Loucy (cell line): ENCODE measurements around the gene TENM3.

Source experiments
- EZH2phosphoT487 ChIP-seq: fragments of 200-600 bp; IDR thresholded peaks from 2 replicates; pipeline ENCODE4 v1.6.1; 2018; ENCODE audit warnings: antibody characterized with exemption, mild to moderate bottlenecking, moderate library complexity, borderline replicate concordance
- TF ChIP-seq, protein P1 (sequence below): fragments of 200-600 bp; sonication (generic); conservative IDR thresholded peaks from 2 replicates; pipeline ENCODE4 v1.5.1; 2014; ENCODE audit warnings: mild to moderate bottlenecking, antibody characterized with exemption, low read length

- no peak for TF ChIP-seq EZH2phosphoT487
- TF ChIP-seq, protein P1, sequence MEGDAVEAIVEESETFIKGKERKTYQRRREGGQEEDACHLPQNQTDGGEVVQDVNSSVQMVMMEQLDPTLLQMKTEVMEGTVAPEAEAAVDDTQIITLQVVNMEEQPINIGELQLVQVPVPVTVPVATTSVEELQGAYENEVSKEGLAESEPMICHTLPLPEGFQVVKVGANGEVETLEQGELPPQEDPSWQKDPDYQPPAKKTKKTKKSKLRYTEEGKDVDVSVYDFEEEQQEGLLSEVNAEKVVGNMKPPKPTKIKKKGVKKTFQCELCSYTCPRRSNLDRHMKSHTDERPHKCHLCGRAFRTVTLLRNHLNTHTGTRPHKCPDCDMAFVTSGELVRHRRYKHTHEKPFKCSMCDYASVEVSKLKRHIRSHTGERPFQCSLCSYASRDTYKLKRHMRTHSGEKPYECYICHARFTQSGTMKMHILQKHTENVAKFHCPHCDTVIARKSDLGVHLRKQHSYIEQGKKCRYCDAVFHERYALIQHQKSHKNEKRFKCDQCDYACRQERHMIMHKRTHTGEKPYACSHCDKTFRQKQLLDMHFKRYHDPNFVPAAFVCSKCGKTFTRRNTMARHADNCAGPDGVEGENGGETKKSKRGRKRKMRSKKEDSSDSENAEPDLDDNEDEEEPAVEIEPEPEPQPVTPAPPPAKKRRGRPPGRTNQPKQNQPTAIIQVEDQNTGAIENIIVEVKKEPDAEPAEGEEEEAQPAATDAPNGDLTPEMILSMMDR = no peak
Measured at GRCh38 chr4:182533964-182534363, 290.8 kb downstream of the TENM3 start.
